K562 (cell line): Measurements from ENCODE around the gene SMAGP. TPM values are rescaled to one million over a fixed set of nuclear protein-coding genes. Genes with fewer than 3 reads are reported as not detected.

Experiments
- ATF3 ChIP-seq, 2 experiments: fragments of 450-650 bp in 1 of 2; sonication (generic) in 1 of 2; formaldehyde crosslinking in 1 of 2; IDR thresholded peaks in 1 of 2; conservative IDR thresholded peaks in 1 of 2; 2 replicates each; pipeline versions ENCODE4 v1.6.1 to v1.8.1; 2016 to 2023; ENCODE audit warnings: mild to moderate bottlenecking in 2 of 2, moderate library complexity in 2 of 2, inconsistent platforms in 1 of 2, missing genetic modification reagents in 1 of 2
- BCOR ChIP-seq: fragments of 450-650 bp; IDR thresholded peaks from 2 replicates; pipeline ENCODE4 v1.6.1; 2016
- CBFA2T3 ChIP-seq: fragments of 450-650 bp; IDR thresholded peaks from 2 replicates; pipeline ENCODE4 v1.6.1; 2017
- CTCF ChIP-seq, 3 experiments: IDR thresholded peaks in 2 of 3; conservative IDR thresholded peaks in 1 of 3; 2 replicates each; pipeline ENCODE4 v1.5.1; 2011 to 2012; ENCODE audit warnings: low read length in 3 of 3, mild to moderate bottlenecking in 3 of 3, control low read depth in 2 of 3, improper control_type of control experiment in 1 of 3, inconsistent platforms in 1 of 3, low read depth in 1 of 3, mixed read lengths in 1 of 3, moderate library complexity in 1 of 3; ENCODE audit not compliant: insufficient read depth in 2 of 3
- GTF2B ChIP-seq: IDR thresholded peaks from 2 replicates; pipeline ENCODE4 v1.6.1; 2011; ENCODE audit not compliant: insufficient read length; ENCODE audit errors: extremely low read depth
- GTF2F1 ChIP-seq: IDR thresholded peaks from 2 replicates; pipeline ENCODE4 v1.6.1; 2011; ENCODE audit warnings: low read depth, low read length, improper control_type of control experiment
- HDAC2 ChIP-seq: fragments of 450-650 bp; IDR thresholded peaks from 2 replicates; pipeline ENCODE4 v1.6.1; 2016; ENCODE audit warnings: mild to moderate bottlenecking
- HNRNPK ChIP-seq: fragments of 200-400 bp; formaldehyde crosslinking; IDR thresholded peaks from one replicate; pipeline ENCODE4 v1.6.1; 2018; ENCODE audit warnings: mild to moderate bottlenecking, low read depth, low read length; ENCODE audit not compliant: poor library complexity, severe bottlenecking
- IRF1 ChIP-seq: sonication (generic); formaldehyde crosslinking; IDR thresholded peaks from 2 replicates; pipeline ENCODE4 v1.8.0; 2022; ENCODE audit warnings: missing genetic modification reagents, mild to moderate bottlenecking, borderline replicate concordance
- JUNB ChIP-seq: fragments of 450-650 bp; formaldehyde crosslinking; conservative IDR thresholded peaks from 2 replicates; pipeline ENCODE4 v1.4.0; 2020; ENCODE audit warnings: mild to moderate bottlenecking
- MNT ChIP-seq, 2 experiments: fragments of 450-650 bp; conservative IDR thresholded peaks; 2 replicates each; pipeline ENCODE4 v1.6.1; 2017; ENCODE audit warnings: mild to moderate bottlenecking in 2 of 2, moderate library complexity in 2 of 2
- NONO ChIP-seq, 2 experiments: fragments of 200-400 bp in 1 of 2; fragments of 450-650 bp in 1 of 2; formaldehyde crosslinking in 1 of 2; IDR thresholded peaks; 2 replicates each; pipeline ENCODE4 v1.6.1; 2017; ENCODE audit warnings: low read depth in 2 of 2, mild to moderate bottlenecking in 2 of 2, moderate library complexity in 2 of 2, low read length in 1 of 2
- RCOR1 ChIP-seq, 2 experiments: IDR thresholded peaks; 2 replicates each; pipeline ENCODE4 v1.6.1; 2012; ENCODE audit warnings: low read depth in 2 of 2, low read length in 2 of 2, borderline replicate concordance in 1 of 2, improper control_type of control experiment in 1 of 2
- YY1 ChIP-seq, 3 experiments: IDR thresholded peaks; 2 replicates each; pipeline ENCODE4 v1.6.1; 2011; ENCODE audit warnings: low read length in 2 of 3, mild to moderate bottlenecking in 2 of 3, moderate library complexity in 2 of 3, borderline replicate concordance in 1 of 3, control low read depth in 1 of 3, low read depth in 1 of 3; ENCODE audit not compliant: insufficient read depth in 3 of 3, insufficient replicate concordance in 2 of 3, control insufficient read depth in 1 of 3, insufficient read length in 1 of 3; ENCODE audit errors: extremely low read depth in 1 of 3
- ZBTB17 ChIP-seq: fragments of 450-650 bp; formaldehyde crosslinking; IDR thresholded peaks from 2 replicates; pipeline ENCODE4 v1.4.0; 2020; ENCODE audit warnings: mild to moderate bottlenecking
- ZNF740 ChIP-seq, 3 experiments: fragments of 200-800 bp in 1 of 3; sonication (Bioruptor generic) in 1 of 3; sonication (generic) in 1 of 3; formaldehyde crosslinking in 1 of 3; IDR thresholded peaks; 2 replicates each; pipeline versions ENCODE4 v1.6.1 to v1.8.0; 2016 to 2022; ENCODE audit warnings: mild to moderate bottlenecking in 2 of 3, missing compliant biosample characterization in 2 of 3, missing genetic modification characterization in 2 of 3, missing genetic modification reagents in 1 of 3
- polyA plus RNA-seq, 8 experiments: library from polyadenylated mRNA; depleted of rRNA in 4 of 8; stranded (reverse) in 5 of 8; unstranded in 3 of 8; fragments of >200 nt; fragmentation: Nextera tagmentation in 2 of 8; fragmentation: Illumina TruSeq in 1 of 8; extraction: Ambion mirVana in 2 of 8; extraction: Trizol in 1 of 8; gene quantifications; 2 replicates each; pipeline versions ENCODE4 v1.2.1 to v1.2.3, GENCODE V29; 2011 to 2014; ENCODE audit warnings: inconsistent platforms in 1 of 8, missing spikeins in 1 of 8
- total RNA-seq, 7 experiments: library from RNA; depleted of rRNA in 6 of 7; stranded (reverse); fragments of >200 nt in 6 of 7; fragmentation: Illumina TruSeq in 2 of 7; extraction: Trizol in 2 of 7; gene quantifications; 2 replicates each; pipeline versions ENCODE4 v1.2.1 to v1.2.3, GENCODE V29; 2011 to 2021; ENCODE audit warnings: low replicate concordance in 1 of 7

SMAGP gene
- total and polyA plus RNA-seq, 9 of the 15 experiments (the other 6 are each of a cell fraction or from before 2014, with no cell fraction given) = 23.1 to 62.3 (median 29.9) TPM

GRCh38 chr12:51238510-51239334 is 31.5 kb downstream of the SMAGP start, which contains the start of gene DAZAP2 (continued):
- TF ChIP-seq MNT (conservative IDR thresholded peaks at IDR 0.05) (peak; percentile 46 to 79; a peak in 3 of 4 replicates), ZBTB17 (CRISPR knock-in tag) (no peak), ZNF740 (CRISPR knock-in tag; IDR thresholded peaks at IDR 0.05) (peak; percentile 99), ZNF740 (tag; IDR thresholded peaks at IDR 0.05) (peak in 1 of 2 experiments; percentile 97; a peak in 2 of 4 replicates), ATF3 (IDR thresholded peaks at IDR 0.05) (no peak; the same call in 1 of the 2 replicates), ATF3 (CRISPR knock-in tag; conservative IDR thresholded peaks at IDR 0.05) (peak; percentile 67), BCOR (no peak), GTF2B (no peak), CTCF (IDR thresholded peaks at IDR 0.05 in 2 of 3, conservative IDR thresholded peaks at IDR 0.05 in 1 of 3; ENCODE audit: insufficient read depth in 2 of 3, low read depth in 1 of 3, low read length in 3 of 3) (peak in 2 of 3 experiments; percentile 14 to 18; a peak in 2 of 6 replicates), IRF1 (CRISPR knock-in tag) (no peak), GTF2F1 (no peak; the same call in 1 of the 2 replicates), HDAC2 (peak; percentile 70), YY1 (IDR thresholded peaks at IDR 0.05; ENCODE audit: borderline replicate concordance in 1 of 3, control insufficient read depth in 1 of 3, extremely low read depth in 1 of 3, insufficient read depth in 3 of 3, insufficient read length in 1 of 3, insufficient replicate concordance in 2 of 3, low read depth in 1 of 3, low read length in 2 of 3) (peak in 1 of 3 experiments; percentile 35), CBFA2T3 (0 out of 2 replicates have a peak, but pooled peaks have one; percentile 16), JUNB (CRISPR knock-in tag) (no peak), RCOR1 (IDR thresholded peaks at IDR 0.05; ENCODE audit: borderline replicate concordance in 1 of 2, low read depth in 2 of 2, low read length in 2 of 2) (0 out of 4 replicates have a peak, but pooled peaks of 1 of the 2 experiments have one; percentile 30), NONO (IDR thresholded peaks at IDR 0.05; ENCODE audit: low read depth in 2 of 2, low read length in 1 of 2) (no peak), HNRNPK (peak; percentile 4)
